Measurements from ENCODE around the gene LRP8. TPM values are rescaled to one million over a fixed set of nuclear protein-coding genes. Genes with fewer than 3 reads are reported as not detected.

The LRP8 gene
- total and polyA plus RNA-seq, 2 donors (not counting 1 experiment from before 2014, with no cell fraction given) = 7.8 to 9.4 TPM

- POLR2A ChIA-PET = no interaction called here
- H2AFZ ChIP-seq (ENCODE audit: insufficient read depth, low read depth, low read length, poor library complexity, severe bottlenecking) = no peak overlapping the region
- H3K27me3 ChIP-seq (replicated peaks in 1 of 4; ENCODE audit: control extremely low read depth in 1 of 4, control insufficient read depth in 3 of 4, insufficient read depth in 4 of 4, low read length in 3 of 4) = no peaks in the 10 kb centered on the region
- H3K4me3 ChIP-seq (ENCODE audit: control extremely low read depth in 1 of 5, extremely low read depth in 1 of 5, insufficient read depth in 1 of 5, low read depth in 2 of 5, low read length in 4 of 5) = no peak overlapping the region
- H3K79me2 ChIP-seq (ENCODE audit: control insufficient read depth, insufficient read depth, low read length) = no peaks in the 10 kb centered on the region
- no peaks in the 10 kb centered on the region for H3K9me3 Mint-ChIP-seq (ENCODE audit: insufficient read depth)
- no peak overlapping the region for H3K27ac Mint-ChIP-seq
- 94% methylated on average over 16 of the region's 21 CpGs for WGBS (ENCODE audit: insufficient coverage)
- no peak overlapping the region for H3K27ac ChIP-seq (ENCODE audit: low read length in 2 of 2)
- H3K4me1 ChIP-seq (ENCODE audit: control insufficient read depth in 2 of 2, insufficient read depth in 2 of 2, low read length in 2 of 2) = peaks cover 0 to 14% of the 10 kb centered on the region in 2 donors
- H4K20me1 ChIP-seq (ENCODE audit: control insufficient read depth, insufficient read depth, low read length, poor library complexity, severe bottlenecking) = no peaks in the 10 kb centered on the region
- H3K9ac ChIP-seq (ENCODE audit: low read length) = no peak overlapping the region
- H3K4me1 Mint-ChIP-seq = peaks cover 6% of the 10 kb centered on the region
- CTCF ChIA-PET = interaction anchor here (1.2 kb wide), 1 partner anchor 45 kb away, joined by 3 read pairs; no protein-coding TSS in a partner anchor
- ATAC-seq (ENCODE audit: low read depth) = no peak
- DNase-seq = no peak
- H3K9me3 ChIP-seq (ENCODE audit: control extremely low read depth in 1 of 3, control insufficient read depth in 2 of 3, insufficient read depth in 1 of 3, low read length in 2 of 3) = no peaks in the 10 kb centered on the region
- TF ChIP-seq EZH2 (IDR thresholded peaks at IDR 0.05; ENCODE audit: borderline replicate concordance, insufficient read depth, low read depth, low read length, poor library complexity, severe bottlenecking) = no peak
- TF ChIP-seq CTCF (IDR thresholded peaks at IDR 0.05) = no peak
- intact Hi-C loops (cut with micrococcal nuclease) = no loop called here
- no peak overlapping the region for H3K4me3 Mint-ChIP-seq
- H3K36me3 ChIP-seq (replicated peaks in 1 of 2; ENCODE audit: control extremely low read depth in 1 of 2, control insufficient read depth in 1 of 2, extremely low read depth in 1 of 2, insufficient read depth in 2 of 2, low read length in 1 of 2) = no peaks in the 10 kb centered on the region
- H3K27me3 Mint-ChIP-seq = no peaks in the 10 kb centered on the region
- no peak overlapping the region for H3K4me2 ChIP-seq (replicated peaks; ENCODE audit: low read depth, low read length, poor library complexity, severe bottlenecking)
These were observed 20.9 kb upstream of the LRP8 start for GRCh38 chr1:53348486-53349368.

- H4K20me1 ChIP-seq (ENCODE audit: control insufficient read depth, insufficient read depth, low read length, poor library complexity, severe bottlenecking) = no peaks in the 10 kb centered on the region
- H3K4me3 Mint-ChIP-seq = no peak overlapping the region
- ATAC-seq (ENCODE audit: low read depth) (no peak), DNase-seq (no peak)
- peaks cover 6% of the 10 kb centered on the region for H3K4me1 Mint-ChIP-seq
- CTCF ChIA-PET = no interaction called here
- H3K4me2 ChIP-seq (replicated peaks; ENCODE audit: low read depth, low read length, poor library complexity, severe bottlenecking) = no peak overlapping the region
- H3K4me1 ChIP-seq (ENCODE audit: control insufficient read depth in 2 of 2, insufficient read depth in 2 of 2, low read length in 2 of 2) = peaks cover 0 to 14% of the 10 kb centered on the region in 2 donors
- WGBS (ENCODE audit: insufficient coverage) = 90% methylated on average over 2 of the region's 3 CpGs
- H3K27ac ChIP-seq (ENCODE audit: low read length in 2 of 2) = no peak overlapping the region
- H3K9me3 ChIP-seq (ENCODE audit: control extremely low read depth in 1 of 3, control insufficient read depth in 2 of 3, insufficient read depth in 1 of 3, low read length in 2 of 3) = no peaks in the 10 kb centered on the region
- no peaks in the 10 kb centered on the region for H3K27me3 Mint-ChIP-seq
- no peaks in the 10 kb centered on the region for H3K27me3 ChIP-seq (replicated peaks in 1 of 4; ENCODE audit: control extremely low read depth in 1 of 4, control insufficient read depth in 3 of 4, insufficient read depth in 4 of 4, low read length in 3 of 4)
- no peak overlapping the region for H3K4me3 ChIP-seq (ENCODE audit: control extremely low read depth in 1 of 5, extremely low read depth in 1 of 5, insufficient read depth in 1 of 5, low read depth in 2 of 5, low read length in 4 of 5)
- no peaks in the 10 kb centered on the region for H3K9me3 Mint-ChIP-seq (ENCODE audit: insufficient read depth)
- no peak overlapping the region for H3K27ac Mint-ChIP-seq
- H3K79me2 ChIP-seq (ENCODE audit: control insufficient read depth, insufficient read depth, low read length) = no peaks in the 10 kb centered on the region
- intact Hi-C loops (cut with micrococcal nuclease) = no loop called here
- no peak overlapping the region for H3K9ac ChIP-seq (ENCODE audit: low read length)
- POLR2A ChIA-PET = no interaction called here
- H2AFZ ChIP-seq (ENCODE audit: insufficient read depth, low read depth, low read length, poor library complexity, severe bottlenecking) = no peak overlapping the region
- no peak for TF ChIP-seq CTCF (IDR thresholded peaks at IDR 0.05)
- no peak for TF ChIP-seq EZH2 (IDR thresholded peaks at IDR 0.05; ENCODE audit: borderline replicate concordance, insufficient read depth, low read depth, low read length, poor library complexity, severe bottlenecking)
- no peaks in the 10 kb centered on the region for H3K36me3 ChIP-seq (replicated peaks in 1 of 2; ENCODE audit: control extremely low read depth in 1 of 2, control insufficient read depth in 1 of 2, extremely low read depth in 1 of 2, insufficient read depth in 2 of 2, low read length in 1 of 2)
These were observed 18.9 kb upstream of the LRP8 start for GRCh38 chr1:53346814-53347176.

Measured in B cell (primary cell).